ENCODE results near the gene C1QBP.

The C1QBP gene

GRCh38 chr17:5480962-5481361 is 42.0 kb upstream of the C1QBP start:
- TF ChIP-seq CTCF (IDR thresholded peaks at IDR 0.05; ENCODE audit: borderline replicate concordance, control extremely low read depth, extremely low read depth, insufficient read depth, missing control alignments): no peak
- no peak for DNase-seq (ENCODE audit: low spot score)
- in situ Hi-C loops (cut with MboI; ENCODE audit: low sequenced_read_pairs, unreplicated experiment): no loop called here

- in situ Hi-C loops (cut with MboI; ENCODE audit: low sequenced_read_pairs, unreplicated experiment): no loop called here
- TF ChIP-seq CTCF (IDR thresholded peaks at IDR 0.05; ENCODE audit: borderline replicate concordance, control extremely low read depth, extremely low read depth, insufficient read depth, missing control alignments): no peak
- DNase-seq (ENCODE audit: low spot score): no peak
These were observed 40.0 kb upstream of the C1QBP start for GRCh38 chr17:5478992-5479391.

- in situ Hi-C loops (cut with MboI; ENCODE audit: low sequenced_read_pairs, unreplicated experiment): no loop called here
- no peak for DNase-seq (ENCODE audit: low spot score)
- TF ChIP-seq CTCF (IDR thresholded peaks at IDR 0.05; ENCODE audit: borderline replicate concordance, control extremely low read depth, extremely low read depth, insufficient read depth, missing control alignments): no peak
These were observed 35.0 kb upstream of the C1QBP start for GRCh38 chr17:5473906-5474305.

- in situ Hi-C loops (cut with MboI; ENCODE audit: low sequenced_read_pairs, unreplicated experiment): no loop called here
- no peak for DNase-seq (ENCODE audit: low spot score)
- TF ChIP-seq CTCF (IDR thresholded peaks at IDR 0.05; ENCODE audit: borderline replicate concordance, control extremely low read depth, extremely low read depth, insufficient read depth, missing control alignments): no peak
These were observed 33.6 kb upstream of the C1QBP start for GRCh38 chr17:5472511-5472910.

GRCh38 chr17:5468075-5468473 is 29.1 kb upstream of the C1QBP start:
- no peak for TF ChIP-seq CTCF (IDR thresholded peaks at IDR 0.05; ENCODE audit: borderline replicate concordance, control extremely low read depth, extremely low read depth, insufficient read depth, missing control alignments)
- in situ Hi-C loops (cut with MboI; ENCODE audit: low sequenced_read_pairs, unreplicated experiment): no loop called here
- DNase-seq (ENCODE audit: low spot score): peak; percentile 34

- in situ Hi-C loops (cut with MboI; ENCODE audit: low sequenced_read_pairs, unreplicated experiment): no loop called here
- no peak for TF ChIP-seq CTCF (IDR thresholded peaks at IDR 0.05; ENCODE audit: borderline replicate concordance, control extremely low read depth, extremely low read depth, insufficient read depth, missing control alignments)
- DNase-seq (ENCODE audit: low spot score): no peak
These were observed 28.5 kb upstream of the C1QBP start for GRCh38 chr17:5467416-5467815.

GRCh38 chr17:5466295-5466694 is 27.3 kb upstream of the C1QBP start:
- no peak for DNase-seq (ENCODE audit: low spot score)
- in situ Hi-C loops (cut with MboI; ENCODE audit: low sequenced_read_pairs, unreplicated experiment): no loop called here
- TF ChIP-seq CTCF (IDR thresholded peaks at IDR 0.05; ENCODE audit: borderline replicate concordance, control extremely low read depth, extremely low read depth, insufficient read depth, missing control alignments): no peak

Data from GM13976 (cell line).